ENCODE measurements around the gene EMC8. TPM values are rescaled to one million over a fixed set of nuclear protein-coding genes. Genes with fewer than 3 reads are reported as not detected.
"Not testable (repeated sequence)": the region's sequence is repeated elsewhere in the genome, so short reads cannot be mapped to it uniquely, and the experiment has no call there.

The EMC8 gene
- total RNA-seq, 1 donor from 2014 or later: 45.2 TPM

GRCh38 chr16:85810742-85811115, 11.4 kb upstream of the EMC8 start:
- Mint-ChIP-seq H3K36me3 (ENCODE audit: insufficient read depth) (peaks cover 11% of the 10 kb centered on the region), H3K4me1 (ENCODE audit: low read depth) (peaks cover 5% of the 10 kb centered on the region), H3K9me3 (ENCODE audit: low read depth) (no peaks in the 10 kb centered on the region), H3K27ac (no peak overlapping the region), H3K4me3 (ENCODE audit: low read depth) (no peak overlapping the region), H3K27me3 (peaks cover 22% of the 10 kb centered on the region)
- no peak for TF ChIP-seq CTCF (IDR thresholded peaks at IDR 0.05; ENCODE audit: unreplicated experiment)
- no peak for DNase-seq (ENCODE audit: low spot score, unreplicated experiment)

GRCh38 chr16:85810097-85810741, 10.9 kb upstream of the EMC8 start:
- DNase-seq (ENCODE audit: low spot score, unreplicated experiment): no peak
- no peak for TF ChIP-seq CTCF (IDR thresholded peaks at IDR 0.05; ENCODE audit: unreplicated experiment)
- H3K27me3 Mint-ChIP-seq: peaks cover 22% of the 10 kb centered on the region
- no peak overlapping the region for H3K4me3 Mint-ChIP-seq (ENCODE audit: low read depth)
- peaks cover 15% of the 10 kb centered on the region for H3K36me3 Mint-ChIP-seq (ENCODE audit: insufficient read depth)
- H3K4me1 Mint-ChIP-seq (ENCODE audit: low read depth): peaks cover 5% of the 10 kb centered on the region
- peak overlapping the region; percentile 53 for H3K27ac Mint-ChIP-seq
- H3K9me3 Mint-ChIP-seq (ENCODE audit: low read depth): no peaks in the 10 kb centered on the region

DNA sequence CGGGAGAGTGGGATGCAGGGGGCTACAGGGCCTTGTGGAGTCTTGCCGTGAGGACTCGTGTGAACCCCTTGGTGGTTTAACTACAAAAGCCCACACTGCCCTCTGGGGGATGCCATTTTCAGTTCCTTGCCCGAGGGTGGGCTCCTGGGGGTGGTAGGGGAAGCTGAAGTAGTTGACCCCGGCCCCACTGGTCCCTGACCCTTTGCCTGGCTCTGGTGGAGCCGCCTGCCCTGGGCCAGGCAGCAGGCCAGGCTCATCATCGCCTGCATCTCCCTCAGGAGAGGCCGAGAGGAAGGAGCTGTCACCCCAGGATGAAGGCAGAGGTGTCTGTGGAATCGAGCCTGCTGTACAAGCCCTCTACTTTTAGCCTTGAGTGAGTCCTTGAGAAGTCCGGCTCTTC, 10.3 kb upstream of the EMC8 start:
- peaks cover 22% of the 10 kb centered on the region for H3K27me3 Mint-ChIP-seq
- H3K9me3 Mint-ChIP-seq (ENCODE audit: low read depth): no peaks in the 10 kb centered on the region
- TF ChIP-seq CTCF (IDR thresholded peaks at IDR 0.05; ENCODE audit: unreplicated experiment): no peak
- peaks cover 21% of the 10 kb centered on the region for H3K36me3 Mint-ChIP-seq (ENCODE audit: insufficient read depth)
- no peak overlapping the region for H3K4me3 Mint-ChIP-seq (ENCODE audit: low read depth)
- H3K4me1 Mint-ChIP-seq (ENCODE audit: low read depth): peaks cover 5% of the 10 kb centered on the region
- DNase-seq (ENCODE audit: low spot score, unreplicated experiment): no peak
- no peak overlapping the region for H3K27ac Mint-ChIP-seq

DNA sequence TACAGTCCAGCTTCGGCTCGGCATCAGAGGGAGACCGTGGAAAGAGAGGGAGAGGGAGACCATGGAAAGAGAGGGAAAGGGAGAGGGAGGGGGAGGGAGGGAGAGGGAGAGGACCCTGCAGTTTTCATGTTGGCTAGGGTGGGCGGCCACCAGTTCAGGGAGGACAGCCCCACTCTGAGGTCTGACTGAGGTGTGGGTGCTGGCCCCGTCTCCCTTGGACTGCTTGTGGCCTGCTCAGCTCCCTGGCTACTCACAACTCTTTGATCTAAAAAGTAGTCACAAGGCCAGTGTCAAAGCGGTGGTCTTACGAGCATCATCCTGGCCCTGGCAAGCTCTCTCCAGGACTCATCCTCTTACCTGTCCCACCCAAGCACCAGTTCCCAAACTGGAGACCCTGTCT, 9.6 kb upstream of the EMC8 start:
- H3K36me3 Mint-ChIP-seq (ENCODE audit: insufficient read depth): peaks cover 24% of the 10 kb centered on the region
- peaks cover 22% of the 10 kb centered on the region for H3K27me3 Mint-ChIP-seq
- DNase-seq (ENCODE audit: low spot score, unreplicated experiment): no peak
- peaks cover 5% of the 10 kb centered on the region for H3K4me1 Mint-ChIP-seq (ENCODE audit: low read depth)
- no peak overlapping the region for H3K27ac Mint-ChIP-seq
- no peak for TF ChIP-seq CTCF (IDR thresholded peaks at IDR 0.05; ENCODE audit: unreplicated experiment)
- no peaks in the 10 kb centered on the region for H3K9me3 Mint-ChIP-seq (ENCODE audit: low read depth)
- H3K4me3 Mint-ChIP-seq (ENCODE audit: low read depth): no peak overlapping the region

DNA sequence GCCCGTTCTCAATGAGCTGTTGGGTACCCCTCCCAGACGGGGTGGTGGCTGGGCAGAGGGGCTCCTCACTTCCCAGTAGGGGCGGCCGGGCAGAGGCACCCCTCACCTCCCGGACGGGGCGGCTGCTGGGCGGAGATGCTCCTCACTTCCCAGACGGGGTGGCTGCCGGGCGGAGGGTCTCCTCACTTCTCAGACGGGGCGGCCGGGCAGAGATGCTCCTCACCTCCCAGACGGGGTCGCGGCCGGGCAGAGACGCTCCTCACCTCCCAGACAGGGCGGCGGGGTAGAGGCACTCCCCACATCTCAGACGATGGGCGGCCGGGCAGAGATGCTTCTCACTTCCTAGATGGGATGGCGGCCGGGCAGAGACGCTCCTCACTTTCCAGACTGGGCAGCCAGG, 8.8 kb upstream of the EMC8 start:
- not testable (repeated sequence) for H3K4me1 Mint-ChIP-seq (ENCODE audit: low read depth); H3K4me3 Mint-ChIP-seq (ENCODE audit: low read depth); H3K27ac Mint-ChIP-seq; DNase-seq (ENCODE audit: low spot score, unreplicated experiment); H3K9me3 Mint-ChIP-seq (ENCODE audit: low read depth)
- Mint-ChIP-seq H3K27me3 (peaks cover 16% of the 10 kb centered on the region), H3K36me3 (ENCODE audit: insufficient read depth) (peaks cover 29% of the 10 kb centered on the region)

- not testable (repeated sequence) for H3K27ac Mint-ChIP-seq; H3K4me1 Mint-ChIP-seq (ENCODE audit: low read depth); H3K27me3 Mint-ChIP-seq; H3K9me3 Mint-ChIP-seq (ENCODE audit: low read depth); H3K4me3 Mint-ChIP-seq (ENCODE audit: low read depth); DNase-seq (ENCODE audit: low spot score, unreplicated experiment)
- H3K36me3 Mint-ChIP-seq (ENCODE audit: insufficient read depth): peaks cover 31% of the 10 kb centered on the region
Measured at GRCh38 chr16:85807340-85807739, 8.0 kb upstream of the EMC8 start.
